GM19351 (cell line): ENCODE data around the gene LAMB4.

Experiments used
- ATAC-seq: cut with Tn5 transposase; IDR thresholded peaks from one replicate; pipeline ENCODE4 v1.9.1; 2021; ENCODE audit warnings: mild to moderate bottlenecking, moderate library complexity; ENCODE audit not compliant: unreplicated experiment

LAMB4 gene

DNA sequence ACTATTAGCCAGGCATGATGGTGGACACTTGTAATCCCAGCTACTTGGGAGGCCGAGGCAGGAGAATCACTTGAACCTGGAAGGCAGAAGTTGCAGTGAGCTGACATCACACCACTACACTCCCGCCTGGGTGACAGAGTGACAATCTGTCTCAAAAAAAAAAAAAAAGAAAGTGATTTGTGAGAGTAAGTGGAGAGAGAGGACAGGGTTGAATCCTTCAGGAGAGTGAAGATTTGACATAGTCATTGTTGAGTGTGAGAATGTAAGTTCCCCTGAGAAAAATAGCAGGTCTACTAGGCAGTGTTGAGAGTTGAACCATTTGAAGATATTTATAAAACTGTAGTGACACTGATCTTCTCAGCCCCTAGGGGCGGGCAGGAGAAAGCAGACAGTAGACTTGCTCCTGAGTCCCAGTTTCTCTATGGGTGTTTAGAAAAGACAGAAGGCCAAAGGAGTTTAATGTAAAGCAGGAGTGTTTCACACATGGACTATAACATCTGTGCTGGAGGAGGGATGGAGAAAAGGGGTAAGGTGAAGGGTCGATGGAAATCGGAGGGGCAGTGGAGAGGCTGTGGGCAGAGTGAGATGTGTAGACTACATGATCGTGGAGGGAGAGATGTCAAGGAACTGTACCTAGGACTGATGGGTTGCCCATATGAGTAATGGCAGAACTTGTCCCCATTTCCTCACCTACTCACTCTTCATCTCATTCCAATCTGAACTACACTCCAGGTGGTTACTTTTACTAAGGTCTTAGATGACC, 13.7 kb upstream of the LAMB4 start:
- ATAC-seq: no peak

DNA sequence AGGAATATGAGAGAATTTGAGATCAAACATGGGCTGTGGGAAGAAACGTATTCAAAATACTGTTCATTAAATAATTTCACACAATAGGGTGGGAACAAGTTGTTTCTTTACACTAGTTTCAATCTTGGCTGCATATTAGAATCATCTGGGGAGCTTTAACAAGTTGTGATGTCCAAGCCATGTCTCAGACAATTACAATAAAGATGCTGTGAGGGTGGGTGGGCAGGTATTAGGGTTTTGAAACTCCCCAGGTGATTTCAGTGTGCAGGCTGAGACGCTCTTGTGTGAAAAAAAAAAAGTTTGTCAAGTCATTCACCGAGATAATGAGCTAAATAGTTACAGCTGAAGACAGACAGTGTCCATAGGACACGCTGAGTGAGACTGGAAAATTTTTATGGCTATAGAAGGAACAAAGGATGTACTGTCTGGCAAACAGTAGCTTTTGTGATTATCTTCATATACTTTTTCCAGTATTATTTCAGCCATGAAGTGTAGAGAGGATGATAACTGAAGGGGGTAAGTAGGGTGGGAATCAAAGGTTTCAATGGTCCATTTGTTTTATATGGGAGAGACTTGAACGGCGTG, 12.6 kb upstream of the LAMB4 start:
- ATAC-seq: no peak

DNA sequence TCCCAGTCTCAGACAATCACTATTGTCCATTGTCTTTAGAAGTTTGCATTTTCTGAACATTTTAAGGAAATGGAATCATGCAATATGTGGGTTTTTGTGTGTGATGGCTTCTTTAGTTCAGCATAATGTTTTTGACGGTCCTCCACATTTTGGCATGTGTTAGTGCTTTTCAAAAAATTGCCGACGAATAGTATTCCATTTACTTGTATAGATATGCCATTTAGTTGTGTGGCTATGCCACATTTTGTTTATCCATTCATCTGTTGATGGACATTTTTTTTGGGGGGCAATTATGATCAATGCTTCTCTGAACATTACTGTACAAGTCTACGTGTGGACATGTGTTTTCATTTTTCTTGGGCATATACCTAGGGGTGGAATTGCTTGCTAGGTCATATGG, 12.0 kb upstream of the LAMB4 start:
- no peak for ATAC-seq

DNA sequence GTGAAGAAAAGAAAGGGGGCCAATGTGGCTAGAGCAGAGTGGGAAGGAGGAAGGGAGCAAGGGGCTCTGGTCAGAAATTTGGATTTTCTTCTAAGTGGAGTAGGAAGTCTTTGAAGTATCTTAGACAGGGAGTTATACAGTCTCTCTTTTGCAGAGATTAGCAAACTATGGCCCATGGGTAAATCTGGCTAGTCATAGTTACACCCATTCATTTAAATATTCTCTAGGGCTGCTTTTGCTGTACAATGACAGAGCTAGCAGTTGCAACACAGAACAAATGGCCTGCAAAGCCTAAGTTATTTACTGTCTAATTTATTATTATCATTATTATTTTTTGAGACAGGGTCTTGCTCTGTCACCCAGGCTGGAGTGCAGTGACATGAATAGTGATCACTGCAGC, 10.5 kb upstream of the LAMB4 start:
- no peak for ATAC-seq

DNA sequence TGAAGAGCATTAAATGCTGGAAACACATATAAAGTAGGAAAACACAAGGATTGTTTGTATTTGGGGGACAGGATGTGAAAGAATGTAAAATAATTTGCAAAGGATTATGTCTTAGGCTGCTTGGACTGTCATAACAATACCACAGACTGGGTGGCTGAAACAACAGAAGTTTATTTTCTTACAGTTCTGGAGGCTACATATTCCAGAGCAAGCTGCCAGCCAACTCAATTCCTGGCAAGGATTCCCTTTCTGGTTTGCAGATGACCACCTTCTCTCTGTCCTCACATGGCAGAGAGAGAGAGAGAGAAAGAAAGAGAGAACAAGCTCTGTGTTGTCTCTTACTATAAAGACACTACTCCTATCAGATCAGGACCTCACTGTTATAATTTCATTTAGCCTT, 8.8 kb upstream of the LAMB4 start:
- ATAC-seq: no peak

DNA sequence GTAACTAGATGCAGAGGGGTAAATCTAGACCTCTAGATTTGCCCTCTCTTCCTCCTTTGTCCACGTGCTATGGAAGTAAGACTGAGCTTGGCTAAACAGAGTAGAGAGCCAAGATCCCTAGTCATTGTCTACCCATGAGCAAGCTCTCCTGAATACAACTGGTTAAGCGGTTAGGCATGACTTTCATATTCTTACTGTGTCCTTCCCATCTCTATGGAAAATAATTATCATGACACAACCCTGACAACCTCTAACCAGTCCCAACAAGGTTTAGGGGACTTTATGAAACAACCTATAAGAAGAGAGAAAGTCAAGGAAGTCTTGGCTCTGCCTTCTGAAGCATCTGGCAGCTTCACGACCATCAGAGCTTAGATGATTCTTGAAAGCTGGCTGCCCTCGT, 7.8 kb upstream of the LAMB4 start:
- ATAC-seq: no peak

DNA sequence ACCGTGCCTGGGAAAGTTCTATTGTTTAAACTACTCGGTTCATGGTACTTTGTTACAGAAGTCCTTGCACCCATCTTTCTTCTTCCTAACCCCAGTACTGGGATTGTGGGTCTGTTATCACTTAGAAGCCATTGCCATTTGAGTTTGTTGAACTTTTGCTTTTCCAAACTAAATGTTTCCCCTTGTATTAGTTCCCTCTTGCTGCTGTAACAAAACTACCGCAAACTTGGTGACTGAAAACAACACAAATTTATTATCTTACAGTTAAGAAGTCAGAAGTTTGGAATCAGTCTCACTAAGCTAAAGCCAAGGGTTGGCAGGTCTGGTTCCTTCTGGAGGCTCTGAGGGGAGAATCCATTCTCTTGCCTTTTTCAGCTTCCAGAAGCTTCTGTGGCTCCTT, 6.9 kb upstream of the LAMB4 start:
- no peak for ATAC-seq

DNA sequence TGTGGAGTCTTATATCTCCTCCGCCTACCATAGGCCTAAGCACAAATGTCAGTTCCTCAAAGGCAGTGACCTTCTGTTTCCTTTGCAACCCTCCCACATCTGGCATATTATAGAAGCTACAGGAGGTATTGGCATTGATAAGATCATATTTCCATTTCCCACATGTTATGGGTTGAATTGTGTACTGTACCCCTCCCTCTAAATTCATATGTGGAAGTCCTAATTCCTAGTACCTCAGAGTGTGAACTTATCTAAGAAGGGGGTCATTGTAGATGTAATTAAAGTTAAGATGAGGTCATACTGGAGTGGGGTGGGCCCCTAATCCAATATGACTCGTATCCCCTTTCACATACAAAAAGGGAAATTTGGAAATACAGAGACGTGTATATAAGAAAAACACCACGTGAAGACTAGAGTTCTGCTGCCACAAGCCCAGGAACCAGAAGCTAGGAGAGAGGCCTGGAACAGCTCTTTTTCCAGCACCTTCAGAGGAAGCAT, 6.1 kb upstream of the LAMB4 start:
- ATAC-seq: peak; percentile 21

DNA sequence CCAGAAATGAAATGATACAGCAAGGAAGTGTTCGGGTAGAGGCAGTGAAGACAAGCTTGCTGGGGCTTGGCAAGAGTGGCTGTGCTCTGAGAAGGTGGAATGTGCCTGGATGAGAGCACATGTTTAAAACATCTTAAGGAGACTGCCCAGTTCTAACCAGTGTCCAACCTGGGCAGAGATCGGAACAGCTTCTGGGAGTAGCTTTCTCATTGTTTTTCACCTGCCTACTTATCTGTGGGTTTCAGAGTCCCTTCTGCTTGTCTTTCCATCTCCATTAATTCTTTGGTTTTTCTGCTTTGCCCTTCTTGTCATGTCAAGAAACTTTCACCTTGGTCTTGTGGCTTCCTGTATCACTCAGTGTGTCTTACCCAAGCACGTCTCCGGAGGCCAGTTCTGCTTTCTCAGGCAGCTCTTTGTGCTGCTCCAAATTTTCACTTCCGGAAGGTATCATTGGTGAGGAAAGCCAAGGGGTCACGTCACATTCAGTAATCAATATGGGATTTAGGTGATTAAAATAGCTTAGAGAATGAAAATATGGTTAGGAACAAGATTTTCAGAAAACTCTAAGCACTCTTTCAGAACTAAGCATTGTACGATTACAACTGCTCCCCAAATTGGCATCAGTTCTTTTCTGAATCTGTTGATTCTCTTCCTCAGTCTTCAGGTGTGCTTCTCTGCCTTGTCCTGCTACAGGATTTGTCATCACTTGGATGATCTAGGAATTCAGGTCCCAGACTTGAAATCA, 5.5 kb upstream of the LAMB4 start:
- ATAC-seq: peak; percentile 95

DNA sequence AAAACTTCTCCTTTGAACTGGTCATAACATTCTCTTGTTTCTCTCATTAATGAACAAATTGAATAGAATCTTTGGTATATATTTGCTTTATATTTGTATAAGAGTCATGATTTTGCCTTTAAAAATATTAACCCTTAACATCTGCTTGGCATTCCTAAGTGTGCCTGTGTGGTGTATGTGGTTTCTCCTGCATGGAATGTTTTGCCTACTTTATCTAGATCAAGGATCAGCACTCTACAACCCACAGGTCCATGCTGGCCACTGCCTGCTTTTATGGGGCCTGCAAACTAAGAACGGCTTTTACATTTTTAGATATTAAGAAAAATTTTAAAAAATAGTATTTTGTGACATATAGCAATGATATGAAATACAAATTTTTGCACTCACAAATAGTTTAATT, 4.3 kb upstream of the LAMB4 start:
- no peak for ATAC-seq

DNA sequence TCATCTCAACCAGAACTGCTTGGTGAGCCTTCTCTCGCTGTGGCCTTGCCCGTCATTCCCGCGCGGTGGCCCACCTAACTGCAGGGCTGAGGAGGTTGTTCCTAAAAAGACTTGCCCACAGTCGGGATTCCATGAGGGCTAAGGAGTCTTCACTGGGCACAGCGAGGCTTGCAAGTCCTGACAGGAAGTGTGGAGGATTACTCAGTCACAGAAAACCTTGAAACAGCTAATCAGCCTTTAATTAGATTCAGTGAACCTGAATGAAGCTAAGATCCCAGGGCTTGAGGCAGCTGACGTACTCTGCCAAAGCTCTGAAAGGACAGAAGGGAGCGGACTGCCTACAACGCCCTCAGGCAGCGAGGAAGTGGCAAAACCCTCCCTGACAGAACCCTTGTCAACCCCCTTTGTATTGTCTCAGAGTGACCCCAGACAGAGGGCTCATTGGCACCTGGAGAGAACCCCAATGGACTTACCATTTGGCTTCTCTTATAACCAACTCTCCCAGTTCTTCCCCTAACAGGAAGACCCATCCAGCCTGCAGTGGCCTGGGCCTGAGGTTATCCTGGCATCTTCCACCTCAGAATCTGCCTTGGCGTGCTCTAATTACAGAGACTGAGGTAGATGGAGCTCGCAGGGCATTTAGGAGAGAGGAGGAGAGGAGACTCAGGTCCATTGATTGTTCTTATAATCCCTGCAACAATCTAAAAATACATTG, 2.5 kb upstream of the LAMB4 start:
- no peak for ATAC-seq

DNA sequence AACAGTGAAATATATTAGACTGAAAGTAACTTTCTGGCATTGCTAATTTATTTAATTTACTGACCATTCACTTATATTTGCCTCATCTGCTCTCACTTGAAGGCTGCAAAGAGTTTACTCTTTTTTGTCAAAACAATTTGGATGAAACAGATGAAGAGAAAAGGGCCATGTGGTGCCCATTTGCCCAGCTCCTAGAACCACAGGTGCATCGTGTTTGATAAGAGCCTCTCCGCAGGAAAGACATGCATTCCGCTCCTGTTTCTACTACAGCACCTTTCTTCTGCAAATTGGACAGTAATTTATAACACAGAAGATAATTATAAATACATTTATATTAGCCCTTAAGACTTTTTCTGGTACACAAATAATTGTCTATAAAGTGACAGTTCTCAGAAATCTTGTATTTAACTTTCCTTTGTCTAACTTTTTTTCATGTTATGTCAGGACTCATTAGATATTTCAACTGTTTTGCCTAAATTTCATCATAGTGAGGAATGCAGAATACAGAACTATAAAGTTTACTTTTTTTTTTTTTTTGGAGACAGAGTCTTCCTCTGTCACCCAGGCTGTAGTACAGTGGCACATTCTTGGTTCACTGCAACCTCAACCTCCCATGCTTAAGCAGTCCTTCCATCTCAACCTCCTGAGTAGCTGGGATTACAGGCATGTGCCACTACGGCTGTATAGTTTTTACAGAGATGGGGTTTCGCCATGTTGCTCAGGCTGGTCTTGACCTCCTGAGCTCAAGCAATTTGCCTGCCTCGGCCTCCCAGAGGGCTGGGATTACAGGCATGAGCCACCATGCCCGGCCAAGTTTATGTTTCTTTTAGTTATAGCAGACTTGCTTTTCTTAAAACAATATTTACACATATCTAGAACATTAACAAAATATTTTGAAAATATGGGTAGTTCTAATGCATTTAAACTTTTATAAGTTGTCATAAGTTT, 869 bp downstream of the LAMB4 start:
- no peak for ATAC-seq

DNA sequence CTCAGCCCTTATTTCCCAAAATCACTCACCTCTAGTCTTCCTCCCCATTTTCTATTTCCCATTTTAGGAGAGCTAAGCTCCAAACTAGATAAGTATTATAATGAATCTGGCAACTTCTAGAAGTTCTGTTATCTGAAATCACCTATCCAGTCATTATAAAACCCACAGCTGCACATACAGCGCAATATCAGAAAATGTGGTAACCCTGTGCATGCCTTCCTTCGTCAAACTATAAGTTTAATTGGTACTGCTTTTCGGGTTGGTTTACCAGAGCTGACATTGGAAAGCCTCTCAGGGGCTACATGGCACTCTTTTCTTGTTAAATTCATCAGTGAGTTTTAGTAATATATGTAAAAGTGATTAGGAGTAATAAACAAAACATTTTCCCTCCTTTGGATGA, 1.6 kb downstream of the LAMB4 start:
- ATAC-seq: no peak

DNA sequence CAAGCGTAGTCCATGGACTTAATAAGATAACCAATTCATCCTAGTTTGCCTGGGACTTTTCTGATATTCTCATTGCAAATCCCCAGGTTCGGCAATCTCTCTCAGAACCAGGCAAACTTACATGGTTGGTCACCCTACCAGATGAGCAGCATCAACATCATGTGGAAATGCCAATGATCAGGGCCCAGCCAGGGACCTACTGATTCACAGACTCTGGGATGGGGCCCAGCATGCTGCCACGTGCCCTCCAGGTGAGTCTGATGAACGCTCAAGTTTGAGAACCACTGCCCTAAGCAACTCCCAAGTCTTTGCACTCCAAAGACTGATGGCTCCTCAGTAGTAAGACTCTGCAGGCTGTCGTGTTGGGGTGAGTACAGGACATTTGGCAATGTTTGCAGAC, 2.7 kb downstream of the LAMB4 start:
- no peak for ATAC-seq

DNA sequence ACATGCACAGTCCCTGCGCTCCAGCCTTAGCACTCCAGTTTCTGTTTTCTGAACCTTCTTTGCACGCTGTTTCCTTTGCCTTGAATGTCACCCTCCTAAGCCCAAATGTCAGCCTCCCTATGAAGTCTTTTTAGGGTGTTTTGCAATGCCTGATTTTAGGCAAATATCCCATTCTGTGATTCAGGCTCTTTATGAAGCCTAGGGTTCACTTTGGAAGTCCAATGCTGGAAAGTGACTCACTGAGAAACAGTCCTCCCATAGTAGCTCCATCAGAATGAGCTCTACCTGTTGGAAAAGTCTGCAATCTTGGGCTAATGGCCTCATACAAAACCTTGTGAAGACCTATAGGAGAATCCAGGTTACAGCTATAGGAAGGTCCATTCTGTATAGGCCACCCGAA, 5.3 kb downstream of the LAMB4 start:
- ATAC-seq: no peak

DNA sequence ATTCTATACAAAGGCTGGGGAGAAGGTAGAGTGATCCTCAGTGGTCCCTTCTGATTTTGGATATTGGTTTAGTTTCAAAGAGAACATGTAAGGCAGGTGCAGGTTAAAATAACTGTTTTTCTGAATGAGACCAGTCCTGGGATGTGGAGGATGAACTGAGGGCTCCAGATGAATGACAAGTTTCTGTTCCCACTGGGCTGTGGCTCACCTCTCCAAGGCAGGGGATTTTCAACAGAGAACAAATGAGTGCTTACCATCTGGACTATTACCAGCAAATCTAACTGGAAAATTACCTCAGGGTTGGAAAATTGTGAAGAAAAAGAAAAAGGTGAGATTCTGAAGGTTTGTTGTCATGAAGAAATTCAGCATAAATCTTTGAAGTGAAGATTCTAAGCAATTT, 8.0 kb downstream of the LAMB4 start:
- no peak for ATAC-seq

DNA sequence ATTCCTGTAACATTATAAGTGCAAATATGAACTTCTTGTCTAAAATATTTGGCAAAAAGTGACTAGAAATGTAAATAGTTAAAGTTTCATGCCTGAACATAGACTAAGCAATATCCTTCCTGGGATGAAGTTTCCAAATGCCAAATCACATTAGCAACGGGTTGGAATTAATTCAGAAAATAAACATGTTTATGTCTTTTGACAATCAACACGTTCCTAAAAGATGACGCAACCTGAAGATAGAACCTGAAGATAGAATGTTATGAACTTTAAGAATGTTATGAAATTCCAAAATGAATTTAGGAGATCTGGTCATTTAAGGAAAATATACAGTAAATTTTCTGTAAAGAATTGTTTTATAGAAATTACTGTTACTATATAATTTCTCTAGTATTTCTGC, 9.2 kb downstream of the LAMB4 start:
- ATAC-seq: no peak

DNA sequence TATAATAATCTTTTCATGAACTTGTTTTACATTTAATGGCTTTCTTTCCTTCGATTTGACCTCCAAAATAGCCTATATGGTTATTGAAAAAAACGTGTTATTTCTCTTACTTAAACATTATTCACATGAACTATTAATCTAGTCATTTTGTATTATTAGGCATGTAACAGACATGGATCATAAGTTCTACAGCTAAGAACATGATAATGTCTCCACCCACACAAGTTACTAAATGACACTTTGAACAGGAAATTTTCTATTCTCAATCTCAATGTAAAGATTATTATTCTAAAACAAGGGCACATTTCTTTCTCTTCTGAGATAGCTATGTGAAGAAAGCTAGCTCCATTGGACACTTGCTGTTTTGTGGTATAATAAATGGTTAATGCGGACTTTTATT, 10.0 kb downstream of the LAMB4 start:
- no peak for ATAC-seq

DNA sequence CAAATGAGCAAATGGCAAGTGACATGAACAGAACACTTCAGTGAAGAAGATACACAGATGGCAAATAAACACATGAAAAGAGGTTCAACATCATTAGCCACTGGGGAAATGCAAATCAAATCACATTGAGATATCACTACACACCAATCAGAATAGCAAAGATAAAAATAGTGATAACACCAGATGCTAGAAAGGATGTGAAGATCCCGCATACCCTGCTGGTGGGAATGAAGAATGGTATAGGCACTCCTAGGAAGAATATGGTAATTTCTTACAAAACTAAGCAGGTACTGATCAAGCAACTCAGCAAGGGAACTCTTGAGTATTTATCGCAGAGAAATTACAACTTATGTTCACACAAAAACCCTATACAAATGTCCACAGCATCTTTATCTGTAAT, 11.2 kb downstream of the LAMB4 start:
- ATAC-seq: no peak

DNA sequence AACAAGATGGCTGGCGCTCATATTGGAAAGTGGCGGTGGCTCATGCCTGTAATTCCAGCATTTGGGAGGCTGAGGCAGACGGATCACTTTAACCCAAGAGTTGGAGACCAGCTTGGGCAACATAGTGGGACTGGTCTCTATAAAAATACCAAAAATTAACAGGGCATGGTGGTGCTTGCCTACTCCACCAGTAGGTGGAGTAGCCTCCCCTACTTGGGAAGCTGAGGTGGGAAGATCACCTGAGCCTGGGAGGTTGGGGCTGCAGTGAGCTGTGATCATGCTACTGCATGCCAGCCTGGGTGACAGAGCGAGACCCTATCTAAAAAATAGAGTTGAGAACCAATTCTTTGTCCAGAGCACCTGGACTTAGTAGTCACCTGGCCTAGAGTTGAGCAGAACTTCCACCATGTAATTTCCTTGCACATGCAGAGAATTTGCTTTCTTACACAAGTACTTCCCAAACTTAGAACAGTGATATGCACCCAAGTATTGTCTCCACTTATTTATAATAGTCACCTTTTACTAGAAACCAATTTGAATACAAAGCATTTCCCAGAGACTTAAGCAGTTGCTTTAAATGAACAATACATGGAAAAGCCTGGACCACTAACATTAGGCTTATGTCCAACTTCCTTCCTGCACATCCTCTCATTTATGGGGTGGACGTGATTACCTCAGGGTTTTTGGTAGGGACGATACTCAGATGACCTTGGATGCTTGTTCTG, 15.9 kb downstream of the LAMB4 start:
- peak; percentile 87 for ATAC-seq
